Smooth muscle cell (in vitro differentiated cells): ENCODE data around the gene MAP2K7. TPM values are rescaled to one million over a fixed set of nuclear protein-coding genes. Genes with fewer than 3 reads are reported as not detected.

Source experiments
- DNase-seq: peaks from one replicate; lab custom pipeline; 2025; ENCODE audit not compliant: unreplicated experiment; lab: John Stamatoyannopoulos, UW
- H2AFZ ChIP-seq: fragments of 200-600 bp; sonication (generic); 2 replicates; pipeline ENCODE4 v1.6.0; 2016; ENCODE audit warnings: antibody characterized with exemption, low read depth, mild to moderate bottlenecking
- H3F3A ChIP-seq: fragments of 200-600 bp; sonication (generic); 2 replicates; pipeline ENCODE4 v1.6.0; 2017; ENCODE audit warnings: antibody characterized with exemption, low read depth
- H3K27ac ChIP-seq: fragments of 200-600 bp; sonication (generic); 2 replicates; pipeline ENCODE4 v1.5.1; 2016; ENCODE audit warnings: low read depth, mild to moderate bottlenecking
- H3K27me3 ChIP-seq: fragments of 200-600 bp; sonication (generic); 2 replicates; pipeline ENCODE4 v1.6.1; 2016; ENCODE audit warnings: low read depth, mild to moderate bottlenecking
- H3K36me3 ChIP-seq: fragments of 200-600 bp; sonication (generic); 2 replicates; pipeline ENCODE4 v1.5.1; 2016; ENCODE audit warnings: low read depth
- H3K4me1 ChIP-seq: fragments of 200-600 bp; sonication (generic); 2 replicates; pipeline ENCODE4 v1.5.1; 2016; ENCODE audit warnings: low read depth
- H3K4me2 ChIP-seq: fragments of 200-600 bp; sonication (generic); 2 replicates; pipeline ENCODE4 v1.6.0; 2016; ENCODE audit warnings: mild to moderate bottlenecking
- H3K4me3 ChIP-seq: fragments of 200-600 bp; sonication (generic); 2 replicates; pipeline ENCODE4 v1.5.1; 2016; ENCODE audit warnings: mild to moderate bottlenecking
- H3K79me2 ChIP-seq: fragments of 200-600 bp; sonication (generic); 2 replicates; pipeline ENCODE4 v1.6.0; 2016; ENCODE audit warnings: low read depth, mild to moderate bottlenecking
- H3K9ac ChIP-seq: fragments of 200-600 bp; sonication (generic); 2 replicates; pipeline ENCODE4 v1.6.0; 2016; ENCODE audit warnings: low read depth
- H3K9me3 ChIP-seq: fragments of 200-600 bp; sonication (generic); replicated peaks from 2 replicates; pipeline ENCODE4 v1.5.1; 2016; ENCODE audit warnings: low read depth
- H4K20me1 ChIP-seq: fragments of 200-600 bp; sonication (generic); 2 replicates; pipeline ENCODE4 v1.6.0; 2016; ENCODE audit warnings: low read depth
- WGBS: methylation state at CpG from one replicate; pipeline ENCODE4 v1.1.7; 2016; ENCODE audit warnings: low lambda C conversion rate; 5-methylcytosine and 5-hydroxymethylcytosine counted together
- polyA plus RNA-seq: library from polyadenylated mRNA; unstranded; fragments of >200 nt; fragmentation: Nextera tagmentation; extraction: Ambion mirVana; gene quantifications from 2 replicates; pipeline ENCODE4 v1.2.1, GENCODE V29; 2016
- total RNA-seq: library from RNA; depleted of rRNA; stranded (reverse); fragments of >200 nt; gene quantifications from 2 replicates; pipeline ENCODE4 v1.2.3, GENCODE V29; 2014
- TF ChIP-seq, protein P1 (sequence below): fragments of 200-600 bp; sonication (generic); IDR thresholded peaks from 2 replicates; pipeline ENCODE4 v1.5.1; 2017; ENCODE audit warnings: borderline replicate concordance, mild to moderate bottlenecking, antibody characterized with exemption; ENCODE audit not compliant: insufficient read depth, poor library complexity, severe bottlenecking

MAP2K7 gene
- total and polyA plus RNA-seq, 2 experiments from 2014 or later = 6.7 to 9.2 TPM

GRCh38 chr19:7900401-7900870, 3.2 kb upstream of the MAP2K7 start:
- Histone ChIP-seq H3F3A (no peaks in the 10 kb centered on the region), H3K27ac (no peak overlapping the region)
- no peak for DNase-seq

GRCh38 chr19:7900931-7901330, 2.7 kb upstream of the MAP2K7 start:
- TF ChIP-seq, protein P1, sequence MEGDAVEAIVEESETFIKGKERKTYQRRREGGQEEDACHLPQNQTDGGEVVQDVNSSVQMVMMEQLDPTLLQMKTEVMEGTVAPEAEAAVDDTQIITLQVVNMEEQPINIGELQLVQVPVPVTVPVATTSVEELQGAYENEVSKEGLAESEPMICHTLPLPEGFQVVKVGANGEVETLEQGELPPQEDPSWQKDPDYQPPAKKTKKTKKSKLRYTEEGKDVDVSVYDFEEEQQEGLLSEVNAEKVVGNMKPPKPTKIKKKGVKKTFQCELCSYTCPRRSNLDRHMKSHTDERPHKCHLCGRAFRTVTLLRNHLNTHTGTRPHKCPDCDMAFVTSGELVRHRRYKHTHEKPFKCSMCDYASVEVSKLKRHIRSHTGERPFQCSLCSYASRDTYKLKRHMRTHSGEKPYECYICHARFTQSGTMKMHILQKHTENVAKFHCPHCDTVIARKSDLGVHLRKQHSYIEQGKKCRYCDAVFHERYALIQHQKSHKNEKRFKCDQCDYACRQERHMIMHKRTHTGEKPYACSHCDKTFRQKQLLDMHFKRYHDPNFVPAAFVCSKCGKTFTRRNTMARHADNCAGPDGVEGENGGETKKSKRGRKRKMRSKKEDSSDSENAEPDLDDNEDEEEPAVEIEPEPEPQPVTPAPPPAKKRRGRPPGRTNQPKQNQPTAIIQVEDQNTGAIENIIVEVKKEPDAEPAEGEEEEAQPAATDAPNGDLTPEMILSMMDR = no peak
- Histone ChIP-seq H4K20me1 (peaks cover 19% of the 10 kb centered on the region), H3K27me3 (no peaks in the 10 kb centered on the region), H3K79me2 (peaks cover 26% of the 10 kb centered on the region), H3F3A (no peaks in the 10 kb centered on the region), H3K9ac (no peak overlapping the region), H2AFZ (no peak overlapping the region), H3K36me3 (no peaks in the 10 kb centered on the region), H3K27ac (no peak overlapping the region), H3K4me2 (no peak overlapping the region), H3K4me1 (peaks cover 14% of the 10 kb centered on the region), H3K4me3 (no peak overlapping the region), H3K9me3 (no peaks in the 10 kb centered on the region)
- 85% methylated on average over 3 of the region's 3 CpGs for WGBS
- no peak for DNase-seq

More at GRCh38 chr19:7900401-7900870, 3.2 kb upstream of the MAP2K7 start:
- peaks cover 14% of the 10 kb centered on the region for H4K20me1 ChIP-seq
- no peak overlapping the region for H3K4me2 ChIP-seq
- no peak overlapping the region for H3K4me3 ChIP-seq
- H3K79me2 ChIP-seq = peaks cover 21% of the 10 kb centered on the region
- TF ChIP-seq, protein P1 = no peak
- WGBS = 90% methylated on average over 21 of the region's 21 CpGs
- H3K36me3 ChIP-seq = no peaks in the 10 kb centered on the region
- H3K9me3 ChIP-seq = no peaks in the 10 kb centered on the region
- H2AFZ ChIP-seq = no peak overlapping the region
- no peak overlapping the region for H3K9ac ChIP-seq
- H3K27me3 ChIP-seq = no peaks in the 10 kb centered on the region
- peaks cover 14% of the 10 kb centered on the region for H3K4me1 ChIP-seq

- TF ChIP-seq, protein P1 = no peak
- Histone ChIP-seq H3K9ac (no peak overlapping the region), H3K79me2 (peaks cover 30% of the 10 kb centered on the region), H2AFZ (no peak overlapping the region), H3F3A (no peaks in the 10 kb centered on the region), H4K20me1 (peaks cover 23% of the 10 kb centered on the region), H3K4me3 (no peak overlapping the region), H3K4me2 (no peak overlapping the region), H3K27ac (no peak overlapping the region), H3K27me3 (no peaks in the 10 kb centered on the region), H3K4me1 (peaks cover 14% of the 10 kb centered on the region), H3K36me3 (no peaks in the 10 kb centered on the region), H3K9me3 (no peaks in the 10 kb centered on the region)
- DNase-seq = no peak
- over 99% methylated on average over 7 of the region's 7 CpGs for WGBS
Observed at GRCh38 chr19:7901337-7901736, 2.3 kb upstream of the MAP2K7 start.

GRCh38 chr19:7902796-7903243, 857 bp upstream of the MAP2K7 start:
- TF ChIP-seq, protein P1 = no peak
- H3K79me2 ChIP-seq = peaks cover 43% of the 10 kb centered on the region
- H3K36me3 ChIP-seq = no peaks in the 10 kb centered on the region
- 42% methylated on average over 20 of the region's 20 CpGs for WGBS
- peak overlapping the region; percentile 66 for H3K9ac ChIP-seq
- H3F3A ChIP-seq = no peaks in the 10 kb centered on the region
- peaks cover 38% of the 10 kb centered on the region for H4K20me1 ChIP-seq
- no peaks in the 10 kb centered on the region for H3K9me3 ChIP-seq
- H3K27ac ChIP-seq = peak overlapping the region; percentile 66
- no peaks in the 10 kb centered on the region for H3K27me3 ChIP-seq
- peak overlapping the region; percentile 51 for H3K4me3 ChIP-seq
- H3K4me2 ChIP-seq = peak overlapping the region; percentile 89
- no peak for DNase-seq
- H2AFZ ChIP-seq = peak overlapping the region; percentile 24
- peaks cover 14% of the 10 kb centered on the region for H3K4me1 ChIP-seq
